Measurements from ENCODE around the gene MMS19. TPM values are rescaled to one million over a fixed set of nuclear protein-coding genes. Genes with fewer than 3 reads are reported as not detected.

MMS19 gene
- total RNA-seq, 2 donors from 2014 or later, result 46.8 to 108 TPM

- Histone ChIP-seq H3K4me1 (ENCODE audit: control insufficient read depth in 1 of 2, low read depth in 2 of 2) (peaks cover 15 to 34% of the 10 kb centered on the region in 2 donors), H3K27ac (peak overlapping the region in 1 of 2 donors; percentile 53)
- no peak for ATAC-seq (ENCODE audit: insufficient number of reproducible peaks, low FRiP score, low read depth)
These were observed 52.9 kb downstream of the MMS19 start for GRCh38 chr10:97445357-97445721.

GRCh38 chr10:97444212-97444611 lies 54.0 kb downstream of the MMS19 start:
- H3K4me3 ChIP-seq, result no peak overlapping the region
- no peak overlapping the region for H3K27ac ChIP-seq
- TF ChIP-seq CTCF (IDR thresholded peaks at IDR 0.05), result no peak
- no peaks in the 10 kb centered on the region for H3K27me3 ChIP-seq (replicated peaks; ENCODE audit: insufficient read depth)
- no peak for DNase-seq (ENCODE audit: low spot score)
- H3K9me3 ChIP-seq, result no peaks in the 10 kb centered on the region
- ATAC-seq (ENCODE audit: insufficient number of reproducible peaks, low FRiP score, low read depth), result no peak
- H3K4me1 ChIP-seq (ENCODE audit: control insufficient read depth in 1 of 2, low read depth in 2 of 2), result peaks cover 15 to 33% of the 10 kb centered on the region in 2 donors
- H3K36me3 ChIP-seq, result peaks cover 2% of the 10 kb centered on the region

More at GRCh38 chr10:97445357-97445721, 52.9 kb downstream of the MMS19 start:
- Histone ChIP-seq H3K4me3 (peak overlapping the region; percentile 89), H3K27me3 (replicated peaks; ENCODE audit: insufficient read depth) (no peaks in the 10 kb centered on the region), H3K36me3 (no peaks in the 10 kb centered on the region), H3K9me3 (no peaks in the 10 kb centered on the region)
- DNase-seq (ENCODE audit: low spot score), result no peak
- no peak for TF ChIP-seq CTCF (IDR thresholded peaks at IDR 0.05)

- ATAC-seq (ENCODE audit: insufficient number of reproducible peaks, low FRiP score, low read depth), result no peak
- TF ChIP-seq CTCF (IDR thresholded peaks at IDR 0.05), result no peak
- peaks cover 19% of the 10 kb centered on the region for H3K36me3 ChIP-seq
These were observed 55.9 kb downstream of the MMS19 start for GRCh38 chr10:97442277-97442676.

GRCh38 chr10:97435211-97435610 lies 63.0 kb downstream of the MMS19 start:
- no peaks in the 10 kb centered on the region for H3K4me1 ChIP-seq (ENCODE audit: control insufficient read depth in 1 of 2, low read depth in 2 of 2)
- peaks cover 68% of the 10 kb centered on the region for H3K36me3 ChIP-seq
- no peak for ATAC-seq (ENCODE audit: insufficient number of reproducible peaks, low FRiP score, low read depth)
- H3K9me3 ChIP-seq, result no peaks in the 10 kb centered on the region
- no peak for DNase-seq (ENCODE audit: low spot score)
- TF ChIP-seq CTCF (IDR thresholded peaks at IDR 0.05), result no peak
- no peak overlapping the region for H3K4me3 ChIP-seq
- no peaks in the 10 kb centered on the region for H3K27me3 ChIP-seq (replicated peaks; ENCODE audit: insufficient read depth)
- H3K27ac ChIP-seq, result no peak overlapping the region

More at GRCh38 chr10:97442277-97442676, 55.9 kb downstream of the MMS19 start:
- H3K27ac ChIP-seq, result no peak overlapping the region
- H3K27me3 ChIP-seq (replicated peaks; ENCODE audit: insufficient read depth), result no peaks in the 10 kb centered on the region
- no peaks in the 10 kb centered on the region for H3K9me3 ChIP-seq
- no peak overlapping the region for H3K4me3 ChIP-seq
- no peak for DNase-seq (ENCODE audit: low spot score)
- H3K4me1 ChIP-seq (ENCODE audit: control insufficient read depth in 1 of 2, low read depth in 2 of 2), result peaks cover 11 to 17% of the 10 kb centered on the region in 2 donors

- H3K27me3 ChIP-seq (replicated peaks; ENCODE audit: insufficient read depth), result no peaks in the 10 kb centered on the region
- DNase-seq (ENCODE audit: low spot score), result no peak
- ATAC-seq (ENCODE audit: insufficient number of reproducible peaks, low FRiP score, low read depth), result no peak
- H3K36me3 ChIP-seq, result peaks cover 68% of the 10 kb centered on the region
- TF ChIP-seq CTCF (IDR thresholded peaks at IDR 0.05), result no peak
- no peaks in the 10 kb centered on the region for H3K9me3 ChIP-seq
- H3K27ac ChIP-seq, result no peak overlapping the region
- no peaks in the 10 kb centered on the region for H3K4me1 ChIP-seq (ENCODE audit: control insufficient read depth in 1 of 2, low read depth in 2 of 2)
- no peak overlapping the region for H3K4me3 ChIP-seq
These were observed 63.7 kb downstream of the MMS19 start for GRCh38 chr10:97434557-97434956.

Measured in thoracic aorta (tissue), 2 donors.